GM06990 (cell line): ENCODE data around the gene MRM2.

Experiments used
- DNase-seq: peaks from one replicate; pipeline ENCODE4 v3.0.0-alpha.2; 2011; ENCODE audit not compliant: insufficient read length; ENCODE audit errors: extremely low read depth
- H3K27me3 ChIP-seq: replicated peaks from 2 replicates; pipeline ENCODE4 v1.6.0; 2011; ENCODE audit warnings: low read length; ENCODE audit not compliant: control insufficient read depth, insufficient read depth
- H3K36me3 ChIP-seq: 2 replicates; pipeline ENCODE4 v1.5.1; 2011; ENCODE audit warnings: low read length; ENCODE audit not compliant: control insufficient read depth, insufficient read depth
- H3K4me3 ChIP-seq: replicated peaks from 2 replicates; pipeline ENCODE4 v1.5.1; 2011; ENCODE audit warnings: low read depth, mild to moderate bottlenecking, control low read depth, low read length
- TF ChIP-seq, protein P1 (sequence below): IDR thresholded peaks from 2 replicates; pipeline ENCODE4 v1.5.1; 2011; ENCODE audit warnings: low read length, control low read depth, mild to moderate bottlenecking, inconsistent platforms; ENCODE audit not compliant: insufficient read depth, poor library complexity, severe bottlenecking

Gene MRM2

DNA sequence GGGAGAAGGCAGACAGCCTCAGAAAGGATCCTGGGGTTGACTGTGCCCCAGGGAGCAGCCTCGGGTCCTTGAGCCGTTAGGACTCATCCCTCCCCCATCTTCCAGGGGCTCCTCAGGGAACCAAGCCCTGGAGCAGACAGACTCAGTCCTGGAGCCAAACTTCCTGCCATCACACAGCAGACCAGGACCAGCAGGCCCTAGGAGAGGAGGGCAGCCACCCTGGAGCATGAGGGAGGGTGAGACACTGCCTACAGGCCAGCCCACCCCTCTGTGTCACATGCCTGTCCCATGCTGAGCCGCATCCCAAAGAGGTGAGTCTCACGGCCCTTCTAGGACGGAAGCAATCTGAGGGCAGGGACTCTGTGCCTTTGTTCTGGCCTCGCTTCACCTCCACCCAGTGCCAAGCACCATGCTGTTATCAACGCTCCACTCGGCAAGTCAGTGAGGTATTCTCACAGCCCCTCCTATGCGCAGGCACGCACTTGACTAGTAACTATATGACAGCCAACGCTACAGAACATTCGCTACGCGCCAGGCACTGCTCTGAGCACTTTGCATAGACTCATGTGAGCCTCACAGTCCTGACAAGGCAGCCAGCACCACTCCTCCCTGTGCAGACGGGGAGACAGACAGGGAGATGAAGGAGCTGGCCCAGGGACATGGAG, 28.3 kb downstream of the MRM2 start:
- H3K4me3 ChIP-seq = no peak overlapping the region
- no peaks in the 10 kb centered on the region for H3K27me3 ChIP-seq
- no peak for DNase-seq
- TF ChIP-seq, protein P1, sequence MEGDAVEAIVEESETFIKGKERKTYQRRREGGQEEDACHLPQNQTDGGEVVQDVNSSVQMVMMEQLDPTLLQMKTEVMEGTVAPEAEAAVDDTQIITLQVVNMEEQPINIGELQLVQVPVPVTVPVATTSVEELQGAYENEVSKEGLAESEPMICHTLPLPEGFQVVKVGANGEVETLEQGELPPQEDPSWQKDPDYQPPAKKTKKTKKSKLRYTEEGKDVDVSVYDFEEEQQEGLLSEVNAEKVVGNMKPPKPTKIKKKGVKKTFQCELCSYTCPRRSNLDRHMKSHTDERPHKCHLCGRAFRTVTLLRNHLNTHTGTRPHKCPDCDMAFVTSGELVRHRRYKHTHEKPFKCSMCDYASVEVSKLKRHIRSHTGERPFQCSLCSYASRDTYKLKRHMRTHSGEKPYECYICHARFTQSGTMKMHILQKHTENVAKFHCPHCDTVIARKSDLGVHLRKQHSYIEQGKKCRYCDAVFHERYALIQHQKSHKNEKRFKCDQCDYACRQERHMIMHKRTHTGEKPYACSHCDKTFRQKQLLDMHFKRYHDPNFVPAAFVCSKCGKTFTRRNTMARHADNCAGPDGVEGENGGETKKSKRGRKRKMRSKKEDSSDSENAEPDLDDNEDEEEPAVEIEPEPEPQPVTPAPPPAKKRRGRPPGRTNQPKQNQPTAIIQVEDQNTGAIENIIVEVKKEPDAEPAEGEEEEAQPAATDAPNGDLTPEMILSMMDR = no peak
- peaks cover 65% of the 10 kb centered on the region for H3K36me3 ChIP-seq

DNA sequence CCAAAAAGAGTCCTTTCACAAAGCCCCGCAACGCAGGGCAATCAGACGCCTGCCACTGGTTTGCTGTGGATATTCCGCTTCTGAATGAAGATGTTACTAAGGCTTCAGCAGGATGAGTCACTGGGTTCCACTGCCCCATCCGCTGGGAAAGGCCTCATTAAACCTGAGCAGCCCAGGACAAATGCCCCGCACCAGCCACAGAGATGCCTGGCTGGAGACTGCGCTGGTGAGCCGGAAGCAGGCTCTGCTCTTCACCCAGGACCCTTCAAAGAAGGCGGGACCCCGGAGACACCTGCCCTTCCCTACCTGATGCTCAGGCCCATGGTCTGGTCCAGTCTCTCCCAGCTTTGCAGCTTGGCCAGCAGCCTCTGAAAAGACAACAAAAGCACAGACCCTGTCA, 29.1 kb downstream of the MRM2 start:
- DNase-seq = no peak
- H3K36me3 ChIP-seq = peaks cover 66% of the 10 kb centered on the region

DNA sequence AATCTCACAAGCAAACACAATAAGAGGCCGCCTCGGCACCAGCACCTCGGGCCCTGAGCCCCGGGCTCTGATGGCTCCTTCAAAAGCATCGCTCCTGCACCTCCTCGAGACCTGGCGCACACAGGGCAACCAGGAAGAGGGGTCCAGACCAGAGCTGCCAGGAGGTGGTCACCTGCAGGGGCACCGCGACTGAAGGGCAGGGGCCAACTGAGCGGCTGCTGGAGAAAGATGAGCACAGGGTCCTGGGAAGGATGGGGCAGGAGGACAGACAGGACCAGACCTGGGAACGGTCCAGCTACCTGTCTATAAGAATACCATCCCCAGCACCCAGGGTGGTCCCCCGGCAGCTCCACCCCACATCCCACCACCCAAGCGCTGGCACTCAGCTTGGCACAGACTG, 30.1 kb downstream of the MRM2 start:
- Histone ChIP-seq H3K4me3 (no peak overlapping the region), H3K36me3 (peaks cover 62% of the 10 kb centered on the region)
- TF ChIP-seq, protein P1 = no peak

More for the DNA sequence above, 29.1 kb downstream of the MRM2 start:
- no peaks in the 10 kb centered on the region for H3K27me3 ChIP-seq
- H3K4me3 ChIP-seq = no peak overlapping the region
- TF ChIP-seq, protein P1 = no peak

DNA sequence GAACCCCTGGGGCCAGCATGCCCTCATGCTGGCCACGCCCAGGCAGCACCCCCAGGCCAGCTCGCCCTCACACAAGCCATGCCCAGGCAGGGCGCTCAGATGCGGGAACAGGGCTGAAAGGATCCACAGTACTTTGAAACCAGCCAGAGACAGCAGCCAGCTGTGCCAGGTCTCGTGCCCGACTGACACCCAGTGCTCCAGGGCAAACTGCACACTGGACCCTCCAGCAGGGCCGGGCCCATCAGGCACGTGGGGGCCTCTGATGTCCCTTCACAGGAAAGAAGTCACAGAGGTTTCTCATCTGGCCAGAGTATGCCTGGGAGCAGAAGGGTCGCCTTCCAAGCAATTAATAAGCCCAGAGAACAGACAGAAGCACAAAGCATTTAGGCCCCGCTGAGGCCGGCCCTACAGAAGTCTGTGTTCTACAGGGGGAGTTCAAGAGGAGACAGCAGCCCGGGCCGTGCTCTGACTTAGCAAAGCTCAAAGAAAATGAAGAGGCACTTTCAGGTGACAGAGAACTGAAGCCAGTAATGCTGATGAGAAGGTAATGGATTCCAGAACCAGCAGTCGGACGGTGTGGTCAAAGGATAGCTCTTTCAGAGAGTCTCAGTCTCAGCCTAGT, 30.6 kb downstream of the MRM2 start:
- Histone ChIP-seq H3K27me3 (no peaks in the 10 kb centered on the region), H3K36me3 (peaks cover 57% of the 10 kb centered on the region), H3K4me3 (no peak overlapping the region)
- TF ChIP-seq, protein P1 = no peak
- no peak for DNase-seq

More for the DNA sequence above, 30.1 kb downstream of the MRM2 start:
- no peak for DNase-seq
- H3K27me3 ChIP-seq = no peaks in the 10 kb centered on the region

DNA sequence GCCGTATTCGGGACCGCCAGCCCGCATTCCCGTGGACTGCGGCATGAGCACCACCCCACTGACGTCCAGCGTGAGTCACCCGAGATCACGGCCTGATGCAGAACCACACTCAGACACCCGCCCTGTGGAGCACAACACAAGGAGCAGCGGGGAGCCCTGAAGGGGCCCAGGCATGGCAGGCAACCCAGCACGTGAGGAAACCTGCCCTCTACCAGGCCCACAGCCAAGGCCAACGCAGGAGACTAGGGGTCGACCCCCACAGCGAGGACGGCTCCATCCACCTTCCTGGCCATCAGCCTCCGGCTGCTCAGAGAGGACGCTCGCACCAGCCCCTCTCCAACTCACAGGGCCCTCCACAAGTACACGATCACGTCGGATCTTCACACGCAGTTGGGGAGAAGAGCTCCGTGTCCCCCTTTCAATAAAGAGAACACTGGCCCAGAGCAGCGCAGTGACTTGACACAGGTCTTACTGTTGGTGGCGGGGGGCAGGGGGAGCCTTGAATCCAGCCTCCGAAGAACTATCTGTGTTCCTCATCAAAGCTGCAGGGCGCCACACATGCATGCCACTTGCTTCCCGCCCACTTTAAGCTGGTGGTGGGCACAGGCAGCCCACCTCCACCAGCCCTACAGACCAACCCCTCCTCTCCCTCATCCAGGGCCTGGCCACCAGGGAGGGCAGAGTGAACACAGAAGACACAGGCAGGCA, 31.3 kb downstream of the MRM2 start:
- TF ChIP-seq, protein P1 = no peak
- Histone ChIP-seq H3K27me3 (no peaks in the 10 kb centered on the region), H3K36me3 (peaks cover 53% of the 10 kb centered on the region), H3K4me3 (no peak overlapping the region)
- DNase-seq = no peak
